Measurements from ENCODE around the gene LEO1. TPM values are rescaled to one million over a fixed set of nuclear protein-coding genes. Genes with fewer than 3 reads are reported as not detected.

Gene LEO1
- total and polyA plus RNA-seq, 2 donors (not counting 1 experiment from before 2014, with no cell fraction given): 1.9 to 19.1 TPM

DNA sequence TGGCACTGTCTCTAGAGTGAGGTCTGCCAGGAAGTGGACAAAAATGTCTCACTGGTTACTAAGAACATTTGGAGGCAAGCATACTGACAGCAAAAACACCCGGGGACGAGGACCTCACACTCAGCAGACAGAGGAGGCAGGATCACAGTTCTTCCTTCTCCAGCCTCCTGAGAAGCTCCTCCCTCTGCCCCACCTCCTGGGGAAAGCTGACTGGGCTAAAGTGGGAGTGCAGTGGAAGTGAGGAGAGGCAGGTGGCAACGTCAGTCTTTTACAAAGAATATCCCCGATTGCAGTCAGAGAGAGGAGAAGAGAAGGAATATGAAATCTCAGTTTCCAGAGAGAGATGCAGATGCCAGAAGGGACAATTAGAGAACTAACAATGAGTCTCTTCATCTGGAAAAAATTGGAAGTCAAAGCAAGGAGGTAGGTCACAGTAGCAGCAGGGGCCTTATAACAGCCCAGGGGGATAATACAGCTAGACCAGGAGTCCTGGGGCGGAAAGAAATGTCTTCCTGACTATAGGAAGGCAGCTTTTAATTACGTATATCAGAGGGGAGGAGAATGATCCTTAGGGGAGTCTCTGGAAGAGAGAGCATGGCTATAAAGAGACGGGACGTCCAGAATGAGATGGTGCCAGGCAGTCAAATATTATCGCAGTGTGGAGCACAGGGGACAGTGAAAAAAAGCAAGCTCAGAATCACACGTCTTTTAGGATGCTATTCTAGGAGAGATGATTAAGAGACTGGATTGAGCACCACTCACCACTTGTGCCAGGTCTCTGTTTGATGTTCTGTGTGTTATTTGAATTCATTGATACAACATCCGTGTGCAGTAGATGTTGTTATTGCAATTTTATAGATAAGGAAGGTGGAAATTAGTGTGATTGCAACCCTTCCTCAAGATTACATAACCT lies 47.2 kb downstream of the LEO1 start:
- ChIA-PET POLR2A (no interaction called here), CTCF (no interaction called here)
- ATAC-seq (ENCODE audit: low read depth): no peak
- Histone ChIP-seq H3K27me3 (replicated peaks in 1 of 4; ENCODE audit: control extremely low read depth in 1 of 4, control insufficient read depth in 3 of 4, insufficient read depth in 4 of 4, low read length in 3 of 4) (no peaks in the 10 kb centered on the region), H3K79me2 (ENCODE audit: control insufficient read depth, insufficient read depth, low read length) (no peaks in the 10 kb centered on the region), H3K27ac (ENCODE audit: low read length in 2 of 2) (no peak overlapping the region), H3K4me1 (ENCODE audit: control insufficient read depth in 2 of 2, insufficient read depth in 2 of 2, low read length in 2 of 2) (no peaks in the 10 kb centered on the region), H4K20me1 (ENCODE audit: control insufficient read depth, insufficient read depth, low read length, poor library complexity, severe bottlenecking) (no peaks in the 10 kb centered on the region), H2AFZ (ENCODE audit: insufficient read depth, low read depth, low read length, poor library complexity, severe bottlenecking) (no peak overlapping the region), H3K4me3 (ENCODE audit: control extremely low read depth in 1 of 5, extremely low read depth in 1 of 5, insufficient read depth in 1 of 5, low read depth in 2 of 5, low read length in 4 of 5) (no peak overlapping the region), H3K9me3 (ENCODE audit: control extremely low read depth in 1 of 3, control insufficient read depth in 2 of 3, insufficient read depth in 1 of 3, low read length in 2 of 3) (no peaks in the 10 kb centered on the region), H3K4me2 (replicated peaks; ENCODE audit: low read depth, low read length, poor library complexity, severe bottlenecking) (no peak overlapping the region), H3K36me3 (replicated peaks in 1 of 2; ENCODE audit: control extremely low read depth in 1 of 2, control insufficient read depth in 1 of 2, extremely low read depth in 1 of 2, insufficient read depth in 2 of 2, low read length in 1 of 2) (peaks cover 1 to 32% of the 10 kb centered on the region in 2 experiments), H3K9ac (ENCODE audit: low read length) (no peak overlapping the region)
- intact Hi-C loops (cut with micrococcal nuclease): no loop called here
- Mint-ChIP-seq H3K4me1 (no peaks in the 10 kb centered on the region), H3K27ac (no peak overlapping the region), H3K27me3 (no peaks in the 10 kb centered on the region), H3K4me3 (no peak overlapping the region), H3K9me3 (ENCODE audit: insufficient read depth) (no peaks in the 10 kb centered on the region)
- 96% methylated on average over 8 of the region's 11 CpGs for WGBS (ENCODE audit: insufficient coverage)
- no peak for TF ChIP-seq EZH2 (IDR thresholded peaks at IDR 0.05; ENCODE audit: borderline replicate concordance, insufficient read depth, low read depth, low read length, poor library complexity, severe bottlenecking)
- TF ChIP-seq CTCF (IDR thresholded peaks at IDR 0.05): no peak
- no peak for DNase-seq

- no peak overlapping the region for H3K4me2 ChIP-seq (replicated peaks; ENCODE audit: low read depth, low read length, poor library complexity, severe bottlenecking)
- ChIA-PET CTCF (interaction anchor here (0.8 to 2.1 kb wide), 3 partner anchors 11 to 33 kb away, joined by 3 to 11 read pairs (median 4); no protein-coding TSS in a partner anchor), POLR2A (no interaction called here)
- no peaks in the 10 kb centered on the region for H3K27me3 ChIP-seq (replicated peaks in 1 of 4; ENCODE audit: control extremely low read depth in 1 of 4, control insufficient read depth in 3 of 4, insufficient read depth in 4 of 4, low read length in 3 of 4)
- Mint-ChIP-seq H3K27me3 (no peaks in the 10 kb centered on the region), H3K4me1 (no peaks in the 10 kb centered on the region), H3K9me3 (ENCODE audit: insufficient read depth) (no peaks in the 10 kb centered on the region), H3K4me3 (no peak overlapping the region), H3K27ac (no peak overlapping the region)
- WGBS (ENCODE audit: insufficient coverage): 100% methylated on average over 1 of the region's 2 CpGs
- peaks cover 3 to 44% of the 10 kb centered on the region in 2 experiments for H3K36me3 ChIP-seq (replicated peaks in 1 of 2; ENCODE audit: control extremely low read depth in 1 of 2, control insufficient read depth in 1 of 2, extremely low read depth in 1 of 2, insufficient read depth in 2 of 2, low read length in 1 of 2)
- H3K4me3 ChIP-seq (ENCODE audit: control extremely low read depth in 1 of 5, extremely low read depth in 1 of 5, insufficient read depth in 1 of 5, low read depth in 2 of 5, low read length in 4 of 5): no peak overlapping the region
- no peak overlapping the region for H3K9ac ChIP-seq (ENCODE audit: low read length)
- intact Hi-C loops (cut with micrococcal nuclease): no loop called here
- no peak overlapping the region for H3K27ac ChIP-seq (ENCODE audit: low read length in 2 of 2)
- no peak for TF ChIP-seq CTCF (IDR thresholded peaks at IDR 0.05)
- TF ChIP-seq EZH2 (IDR thresholded peaks at IDR 0.05; ENCODE audit: borderline replicate concordance, insufficient read depth, low read depth, low read length, poor library complexity, severe bottlenecking): no peak
- H2AFZ ChIP-seq (ENCODE audit: insufficient read depth, low read depth, low read length, poor library complexity, severe bottlenecking): no peak overlapping the region
- no peaks in the 10 kb centered on the region for H3K79me2 ChIP-seq (ENCODE audit: control insufficient read depth, insufficient read depth, low read length)
- H3K9me3 ChIP-seq (ENCODE audit: control extremely low read depth in 1 of 3, control insufficient read depth in 2 of 3, insufficient read depth in 1 of 3, low read length in 2 of 3): no peaks in the 10 kb centered on the region
- DNase-seq (no peak), ATAC-seq (ENCODE audit: low read depth) (no peak)
- H4K20me1 ChIP-seq (ENCODE audit: control insufficient read depth, insufficient read depth, low read length, poor library complexity, severe bottlenecking): no peaks in the 10 kb centered on the region
- H3K4me1 ChIP-seq (ENCODE audit: control insufficient read depth in 2 of 2, insufficient read depth in 2 of 2, low read length in 2 of 2): no peaks in the 10 kb centered on the region
Measured at GRCh38 chr15:51917493-51917892, 54.1 kb downstream of the LEO1 start.
